OCI-LY1 (cell line): ENCODE measurements around the gene CCBE1.

Experiments
- EZH2 ChIP-seq: fragments of 200-600 bp; sonication (generic), shearing (Covaris generic); IDR thresholded peaks from 2 replicates; pipeline ENCODE4 v1.8.0; 2017; ENCODE audit warnings: borderline replicate concordance, mixed run types, mild to moderate bottlenecking, antibody characterized with exemption, low read length, moderate library complexity, mixed read lengths
- TF ChIP-seq, protein P1 (sequence below): fragments of 200-600 bp; sonication (generic), shearing (Covaris generic); IDR thresholded peaks from 2 replicates; pipeline ENCODE4 v1.5.1; 2017; ENCODE audit warnings: mild to moderate bottlenecking, antibody characterized with exemption, low read length, moderate library complexity, mixed read lengths

GRCh38 chr18:59566533-59566971 is 130.7 kb downstream of the CCBE1 start:
- TF ChIP-seq, protein P1, sequence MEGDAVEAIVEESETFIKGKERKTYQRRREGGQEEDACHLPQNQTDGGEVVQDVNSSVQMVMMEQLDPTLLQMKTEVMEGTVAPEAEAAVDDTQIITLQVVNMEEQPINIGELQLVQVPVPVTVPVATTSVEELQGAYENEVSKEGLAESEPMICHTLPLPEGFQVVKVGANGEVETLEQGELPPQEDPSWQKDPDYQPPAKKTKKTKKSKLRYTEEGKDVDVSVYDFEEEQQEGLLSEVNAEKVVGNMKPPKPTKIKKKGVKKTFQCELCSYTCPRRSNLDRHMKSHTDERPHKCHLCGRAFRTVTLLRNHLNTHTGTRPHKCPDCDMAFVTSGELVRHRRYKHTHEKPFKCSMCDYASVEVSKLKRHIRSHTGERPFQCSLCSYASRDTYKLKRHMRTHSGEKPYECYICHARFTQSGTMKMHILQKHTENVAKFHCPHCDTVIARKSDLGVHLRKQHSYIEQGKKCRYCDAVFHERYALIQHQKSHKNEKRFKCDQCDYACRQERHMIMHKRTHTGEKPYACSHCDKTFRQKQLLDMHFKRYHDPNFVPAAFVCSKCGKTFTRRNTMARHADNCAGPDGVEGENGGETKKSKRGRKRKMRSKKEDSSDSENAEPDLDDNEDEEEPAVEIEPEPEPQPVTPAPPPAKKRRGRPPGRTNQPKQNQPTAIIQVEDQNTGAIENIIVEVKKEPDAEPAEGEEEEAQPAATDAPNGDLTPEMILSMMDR, result no peak
- TF ChIP-seq EZH2, result no peak
